ENCODE data around the gene STAM.
"Not testable (repeated sequence)": the region's sequence is repeated elsewhere in the genome, so short reads cannot be mapped to it uniquely, and the experiment has no call there.

Gene STAM

DNA sequence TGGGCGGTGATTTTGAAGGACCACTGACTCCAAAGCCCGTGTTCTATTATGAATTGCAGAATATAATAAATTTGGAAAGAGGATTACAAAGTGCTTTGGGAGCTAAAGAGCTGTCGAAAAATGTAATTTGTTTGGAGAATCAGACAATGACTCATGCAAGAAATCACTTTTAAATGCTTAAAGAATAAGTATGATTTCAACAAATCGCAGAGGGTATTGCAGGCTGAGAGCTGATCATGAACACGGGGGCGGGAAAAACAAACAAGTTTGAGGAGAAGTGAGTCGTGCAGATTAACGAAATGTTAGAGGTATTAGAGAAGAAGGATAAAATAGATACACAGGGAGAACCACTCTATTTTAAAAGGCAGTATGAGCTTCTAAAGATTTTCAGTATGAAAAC lies 21.9 kb upstream of the STAM start:
- H3K36me3 ChIP-seq (ENCODE audit: insufficient read depth, low read length) = no peaks in the 10 kb centered on the region
- no peaks in the 10 kb centered on the region for H3K27me3 ChIP-seq (ENCODE audit: control insufficient read depth in 1 of 2, insufficient read depth in 2 of 2, low read length in 2 of 2)
- H3K4me3 ChIP-seq (ENCODE audit: low read depth in 1 of 2, low read length in 2 of 2) = no peak overlapping the region
- no peak overlapping the region for H3K9ac ChIP-seq (ENCODE audit: low read length)
- no peak overlapping the region for H3K27ac ChIP-seq (ENCODE audit: low read depth, low read length)
- H3K9me3 ChIP-seq (ENCODE audit: low read length) = no peaks in the 10 kb centered on the region
- peaks cover 3% of the 10 kb centered on the region for H3K4me1 ChIP-seq (ENCODE audit: insufficient read depth, low read length)

- H3K9ac ChIP-seq (ENCODE audit: low read length) = no peak overlapping the region
- H3K9me3 ChIP-seq (ENCODE audit: low read length) = no peaks in the 10 kb centered on the region
- H3K27me3 ChIP-seq (ENCODE audit: control insufficient read depth in 1 of 2, insufficient read depth in 2 of 2, low read length in 2 of 2) = no peaks in the 10 kb centered on the region
- H3K4me1 ChIP-seq (ENCODE audit: insufficient read depth, low read length) = no peaks in the 10 kb centered on the region
- no peak overlapping the region for H3K4me3 ChIP-seq (ENCODE audit: low read depth in 1 of 2, low read length in 2 of 2)
- no peaks in the 10 kb centered on the region for H3K36me3 ChIP-seq (ENCODE audit: insufficient read depth, low read length)
- no peak overlapping the region for H3K27ac ChIP-seq (ENCODE audit: low read depth, low read length)
Observed at GRCh38 chr10:17624996-17625395, 19.0 kb upstream of the STAM start.

- H3K36me3 ChIP-seq (ENCODE audit: insufficient read depth, low read length) = no peaks in the 10 kb centered on the region
Observed at GRCh38 chr10:17626656-17627055, 17.3 kb upstream of the STAM start.

GRCh38 chr10:17632590-17632989 lies 11.4 kb upstream of the STAM start:
- H3K27ac ChIP-seq (ENCODE audit: low read depth, low read length); H3K9ac ChIP-seq (ENCODE audit: low read length); H3K9me3 ChIP-seq (ENCODE audit: low read length); H3K27me3 ChIP-seq (ENCODE audit: control insufficient read depth in 1 of 2, insufficient read depth in 2 of 2, low read length in 2 of 2); H3K36me3 ChIP-seq (ENCODE audit: insufficient read depth, low read length); H3K4me1 ChIP-seq (ENCODE audit: insufficient read depth, low read length); H3K4me3 ChIP-seq (ENCODE audit: low read depth in 1 of 2, low read length in 2 of 2): not testable (repeated sequence)

More at GRCh38 chr10:17626656-17627055, 17.3 kb upstream of the STAM start:
- no peaks in the 10 kb centered on the region for H3K9me3 ChIP-seq (ENCODE audit: low read length)
- no peaks in the 10 kb centered on the region for H3K4me1 ChIP-seq (ENCODE audit: insufficient read depth, low read length)
- H3K27me3 ChIP-seq (ENCODE audit: control insufficient read depth in 1 of 2, insufficient read depth in 2 of 2, low read length in 2 of 2) = no peaks in the 10 kb centered on the region
- H3K27ac ChIP-seq (ENCODE audit: low read depth, low read length) = no peak overlapping the region
- H3K9ac ChIP-seq (ENCODE audit: low read length) = no peak overlapping the region
- H3K4me3 ChIP-seq (ENCODE audit: low read depth in 1 of 2, low read length in 2 of 2) = no peak overlapping the region

- Histone ChIP-seq H3K9me3 (ENCODE audit: low read length) (no peaks in the 10 kb centered on the region), H3K36me3 (ENCODE audit: insufficient read depth, low read length) (no peaks in the 10 kb centered on the region)
Observed at GRCh38 chr10:17633353-17633752, 10.6 kb upstream of the STAM start.

DNA sequence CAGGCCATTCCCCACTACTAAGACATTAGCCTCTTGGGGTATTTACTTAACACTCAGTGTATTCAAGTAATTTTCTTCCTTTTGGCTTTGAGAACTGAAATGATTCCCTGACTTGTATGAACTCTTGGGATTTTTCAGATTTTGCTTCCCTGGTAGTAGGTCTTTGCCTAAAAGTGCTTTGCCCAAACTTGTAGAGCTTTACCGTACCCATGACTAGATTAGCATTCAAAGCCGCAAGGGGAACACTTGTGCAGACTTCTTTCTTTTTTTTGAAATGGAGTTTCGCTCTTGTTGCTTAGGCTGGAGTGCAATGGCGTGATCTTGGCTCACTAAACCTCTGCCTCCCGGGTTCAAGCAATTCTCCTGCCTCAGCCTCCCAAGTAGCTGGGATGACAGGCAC lies 6.1 kb upstream of the STAM start:
- Histone ChIP-seq H3K4me3 (ENCODE audit: low read depth in 1 of 2, low read length in 2 of 2) (no peak overlapping the region), H3K27ac (ENCODE audit: low read depth, low read length) (no peak overlapping the region), H3K27me3 (ENCODE audit: control insufficient read depth in 1 of 2, insufficient read depth in 2 of 2, low read length in 2 of 2) (no peaks in the 10 kb centered on the region), H3K4me1 (ENCODE audit: insufficient read depth, low read length) (peaks cover 7% of the 10 kb centered on the region), H3K9ac (ENCODE audit: low read length) (no peak overlapping the region), H3K9me3 (ENCODE audit: low read length) (no peaks in the 10 kb centered on the region), H3K36me3 (ENCODE audit: insufficient read depth, low read length) (no peaks in the 10 kb centered on the region)

More at GRCh38 chr10:17633353-17633752, 10.6 kb upstream of the STAM start:
- no peak overlapping the region for H3K27ac ChIP-seq (ENCODE audit: low read depth, low read length)
- H3K4me3 ChIP-seq (ENCODE audit: low read depth in 1 of 2, low read length in 2 of 2) = no peak overlapping the region
- no peaks in the 10 kb centered on the region for H3K4me1 ChIP-seq (ENCODE audit: insufficient read depth, low read length)
- no peak overlapping the region for H3K9ac ChIP-seq (ENCODE audit: low read length)
- H3K27me3 ChIP-seq (ENCODE audit: control insufficient read depth in 1 of 2, insufficient read depth in 2 of 2, low read length in 2 of 2) = no peaks in the 10 kb centered on the region

DNA sequence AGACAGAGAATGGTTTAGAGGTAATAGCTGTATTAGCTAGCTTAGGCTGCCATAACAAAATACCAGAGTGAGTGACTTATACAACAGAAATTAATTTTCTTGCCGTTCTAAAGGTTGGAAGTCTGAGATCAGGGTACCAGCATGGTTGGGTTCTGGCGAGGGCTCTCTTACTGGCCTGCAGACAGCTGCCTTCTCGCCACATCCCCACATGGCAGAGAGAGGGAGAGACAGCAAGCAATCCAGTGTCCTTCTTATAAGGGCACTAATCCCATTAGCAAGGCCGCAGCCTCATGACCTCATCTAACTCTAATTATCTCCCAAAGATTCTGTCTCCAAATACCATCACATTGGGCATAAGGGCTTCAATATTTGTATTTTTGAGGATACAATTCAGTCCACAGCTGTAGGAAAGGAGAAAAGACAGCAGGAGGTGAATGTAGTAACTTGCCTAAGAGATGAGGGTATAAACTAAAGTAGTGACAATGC lies 3.6 kb upstream of the STAM start:
- Histone ChIP-seq H3K9ac (ENCODE audit: low read length) (no peak overlapping the region), H3K4me1 (ENCODE audit: insufficient read depth, low read length) (peaks cover 13% of the 10 kb centered on the region), H3K27me3 (ENCODE audit: control insufficient read depth in 1 of 2, insufficient read depth in 2 of 2, low read length in 2 of 2) (no peaks in the 10 kb centered on the region), H3K36me3 (ENCODE audit: insufficient read depth, low read length) (no peaks in the 10 kb centered on the region), H3K27ac (ENCODE audit: low read depth, low read length) (no peak overlapping the region), H3K4me3 (ENCODE audit: low read depth in 1 of 2, low read length in 2 of 2) (no peak overlapping the region), H3K9me3 (ENCODE audit: low read length) (no peaks in the 10 kb centered on the region)

DNA sequence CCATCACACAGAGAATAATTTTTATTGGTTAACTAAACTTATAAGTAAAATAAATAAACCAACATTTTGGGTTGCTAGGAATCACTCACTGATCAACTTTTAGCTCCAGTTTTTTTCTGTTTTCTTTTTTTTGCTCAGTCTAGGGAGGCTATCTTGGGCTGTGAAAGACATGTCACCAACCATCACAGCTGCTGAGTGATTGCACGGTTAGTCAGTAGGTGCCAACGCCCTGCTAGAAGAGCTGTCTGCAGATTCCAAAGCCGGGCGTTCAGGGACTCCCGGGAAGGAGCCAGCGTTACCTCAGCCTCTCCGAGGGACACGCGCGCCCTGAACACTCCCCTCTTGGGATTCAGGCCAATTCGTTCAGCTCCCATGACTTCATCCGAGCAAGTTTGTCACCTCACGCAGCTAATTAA lies 604 bp upstream of the STAM start:
- Histone ChIP-seq H3K9me3 (ENCODE audit: low read length) (no peaks in the 10 kb centered on the region), H3K27me3 (ENCODE audit: control insufficient read depth in 1 of 2, insufficient read depth in 2 of 2, low read length in 2 of 2) (no peaks in the 10 kb centered on the region), H3K27ac (ENCODE audit: low read depth, low read length) (peak overlapping the region; percentile 94), H3K4me3 (ENCODE audit: low read depth in 1 of 2, low read length in 2 of 2) (peak overlapping the region; percentile 77 to 97), H3K4me1 (ENCODE audit: insufficient read depth, low read length) (peaks cover 32% of the 10 kb centered on the region), H3K36me3 (ENCODE audit: insufficient read depth, low read length) (no peaks in the 10 kb centered on the region), H3K9ac (ENCODE audit: low read length) (peak overlapping the region; percentile 98)

DNA sequence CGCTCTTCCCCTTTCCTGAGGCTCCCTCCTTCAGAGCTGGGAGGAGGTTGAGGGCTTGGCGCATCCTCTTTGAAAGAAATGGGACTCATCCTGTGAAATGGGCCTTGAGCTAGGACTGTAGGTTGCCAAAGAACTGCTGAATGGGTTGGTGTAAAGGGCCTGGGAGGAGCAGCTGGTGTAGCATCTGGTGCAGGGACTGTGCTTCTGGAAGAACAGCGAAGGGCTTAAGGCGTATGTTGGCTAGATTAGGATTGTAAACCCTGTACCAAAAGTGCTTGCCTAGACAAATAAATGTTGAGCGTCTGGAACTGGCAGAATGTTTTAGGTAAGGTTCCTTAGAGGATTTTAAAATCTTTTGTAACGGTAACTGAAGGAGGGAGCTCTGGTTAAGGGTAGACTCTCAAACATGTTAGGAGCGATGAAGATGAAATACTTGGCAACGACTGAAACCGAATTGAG lies 563 bp downstream of the STAM start:
- Histone ChIP-seq H3K27ac (ENCODE audit: low read depth, low read length) (peak overlapping the region; percentile 94), H3K36me3 (ENCODE audit: insufficient read depth, low read length) (no peaks in the 10 kb centered on the region), H3K27me3 (ENCODE audit: control insufficient read depth in 1 of 2, insufficient read depth in 2 of 2, low read length in 2 of 2) (no peaks in the 10 kb centered on the region), H3K9me3 (ENCODE audit: low read length) (no peaks in the 10 kb centered on the region), H3K4me3 (ENCODE audit: low read depth in 1 of 2, low read length in 2 of 2) (peak overlapping the region; percentile 77 to 97), H3K9ac (ENCODE audit: low read length) (peak overlapping the region; percentile 98), H3K4me1 (ENCODE audit: insufficient read depth, low read length) (peaks cover 32% of the 10 kb centered on the region)

GRCh38 chr10:17645621-17646345 lies 1.8 kb downstream of the STAM start:
- Histone ChIP-seq H3K9ac (ENCODE audit: low read length) (peak overlapping the region; percentile 31), H3K4me1 (ENCODE audit: insufficient read depth, low read length) (peaks cover 32% of the 10 kb centered on the region), H3K36me3 (ENCODE audit: insufficient read depth, low read length) (no peaks in the 10 kb centered on the region), H3K27ac (ENCODE audit: low read depth, low read length) (no peak overlapping the region), H3K4me3 (ENCODE audit: low read depth in 1 of 2, low read length in 2 of 2) (no peak overlapping the region), H3K27me3 (ENCODE audit: control insufficient read depth in 1 of 2, insufficient read depth in 2 of 2, low read length in 2 of 2) (no peaks in the 10 kb centered on the region), H3K9me3 (ENCODE audit: low read length) (no peaks in the 10 kb centered on the region)

DNA sequence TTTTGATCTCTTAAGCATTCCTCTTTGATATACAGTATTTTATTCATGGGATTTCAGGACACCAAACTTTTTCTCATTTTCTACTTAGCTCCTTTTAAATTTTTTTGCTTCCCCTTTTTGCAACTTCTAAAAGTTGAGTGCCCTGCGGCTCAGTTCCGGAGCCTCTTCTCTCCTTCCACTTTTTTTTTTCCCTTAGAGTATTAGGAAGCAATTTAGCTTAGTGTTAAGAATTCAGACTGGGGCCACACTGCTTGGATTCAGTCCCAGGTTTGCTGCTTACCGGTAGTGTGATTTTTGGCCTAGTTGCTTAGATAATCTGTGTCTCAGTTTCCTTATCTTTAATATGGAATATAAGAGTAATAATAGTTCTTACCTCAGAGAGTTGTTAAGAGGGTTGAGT lies 3.4 kb downstream of the STAM start:
- Histone ChIP-seq H3K4me3 (ENCODE audit: low read depth in 1 of 2, low read length in 2 of 2) (no peak overlapping the region), H3K4me1 (ENCODE audit: insufficient read depth, low read length) (peaks cover 30% of the 10 kb centered on the region), H3K27me3 (ENCODE audit: control insufficient read depth in 1 of 2, insufficient read depth in 2 of 2, low read length in 2 of 2) (no peaks in the 10 kb centered on the region), H3K36me3 (ENCODE audit: insufficient read depth, low read length) (no peaks in the 10 kb centered on the region), H3K9me3 (ENCODE audit: low read length) (no peaks in the 10 kb centered on the region), H3K9ac (ENCODE audit: low read length) (no peak overlapping the region), H3K27ac (ENCODE audit: low read depth, low read length) (no peak overlapping the region)

Measured in muscle layer of colon (tissue), 2 donors.